HepG2 (cell line): ENCODE data around the gene ATOH7. TPM values are rescaled to one million over a fixed set of nuclear protein-coding genes. Genes with fewer than 3 reads are reported as not detected.

Source experiments
- HOXA9 ChIP-seq: sonication (generic); formaldehyde crosslinking; IDR thresholded peaks from 2 replicates; pipeline ENCODE4 v1.8.1; 2022; ENCODE audit warnings: missing genetic modification reagents, mild to moderate bottlenecking, moderate library complexity, borderline replicate concordance
- NFAT5 ChIP-seq: sonication (generic); formaldehyde crosslinking; IDR thresholded peaks from 2 replicates; pipeline ENCODE4 v1.4.0; 2020; ENCODE audit warnings: missing genetic modification reagents
- ZBTB40 ChIP-seq, 2 experiments: fragments of 450-650 bp in 1 of 2; sonication (generic) in 1 of 2; formaldehyde crosslinking in 1 of 2; IDR thresholded peaks; 2 replicates each; pipeline versions ENCODE4 v1.6.1 to v1.8.0; 2016 to 2022; ENCODE audit warnings: antibody characterized with exemption in 1 of 2, mild to moderate bottlenecking in 1 of 2, missing genetic modification reagents in 1 of 2
- ZFY ChIP-seq: sonication (generic); formaldehyde crosslinking; IDR thresholded peaks from 2 replicates; pipeline ENCODE4 v1.4.0; 2020; ENCODE audit warnings: missing genetic modification reagents
- ZMAT3 ChIP-seq: sonication (generic); formaldehyde crosslinking; conservative IDR thresholded peaks from 2 replicates; pipeline ENCODE4 v1.7.0; 2021; ENCODE audit warnings: missing genetic modification reagents
- ZNF224 ChIP-seq: sonication (generic); formaldehyde crosslinking; IDR thresholded peaks from 2 replicates; pipeline ENCODE4 v1.5.0; 2020; ENCODE audit warnings: mild to moderate bottlenecking, missing genetic modification reagents
- ZNF704 ChIP-seq: sonication (generic); formaldehyde crosslinking; IDR thresholded peaks from 2 replicates; pipeline ENCODE4 v1.8.1; 2023; ENCODE audit warnings: mild to moderate bottlenecking, inconsistent platforms, moderate library complexity, missing genetic modification reagents, borderline replicate concordance
- ZNF749 ChIP-seq: sonication (generic); formaldehyde crosslinking; IDR thresholded peaks from 2 replicates; pipeline ENCODE4 v1.8.0; 2022; ENCODE audit warnings: mild to moderate bottlenecking, missing genetic modification reagents, moderate library complexity, borderline replicate concordance
- ZNF883 ChIP-seq: sonication (generic); formaldehyde crosslinking; IDR thresholded peaks from 2 replicates; pipeline ENCODE4 v1.5.1; 2020; ENCODE audit warnings: mild to moderate bottlenecking, missing genetic modification reagents; ENCODE audit errors: not compliant biosample characterization
- ZSCAN5A ChIP-seq: sonication (generic); formaldehyde crosslinking; IDR thresholded peaks from 2 replicates; pipeline ENCODE4 v1.8.0; 2022; ENCODE audit warnings: mild to moderate bottlenecking, missing genetic modification reagents, borderline replicate concordance
- polyA plus RNA-seq, 8 experiments: library from polyadenylated mRNA; depleted of rRNA in 3 of 8; stranded (reverse) in 7 of 8; unstranded in 1 of 8; fragments of >200 nt; fragmentation: Illumina TruSeq in 4 of 8; extraction: Trizol in 4 of 8; gene quantifications; 2 replicates each; pipeline versions ENCODE4 v1.2.1 to v1.2.3, GENCODE V29; 2011 to 2016; ENCODE audit warnings: low read depth in 4 of 8, missing spikeins in 1 of 8, mixed read lengths in 1 of 8; ENCODE audit not compliant: insufficient read depth in 1 of 8
- total RNA-seq, 5 experiments: library from RNA; depleted of rRNA; stranded (reverse); fragments of >200 nt; fragmentation: Illumina TruSeq; extraction: Trizol; gene quantifications; 2 replicates each; pipeline ENCODE4 v1.2.3, GENCODE V29; 2016; ENCODE audit warnings: low read depth in 1 of 5

The ATOH7 gene
- total and polyA plus RNA-seq, 2 of the 13 experiments (the other 11 are each of a cell fraction or from before 2014, with no cell fraction given): 0.07 to 0.11 TPM

- no peak for TF ChIP-seq ZBTB40 (IDR thresholded peaks at IDR 0.05)
- TF ChIP-seq ZBTB40 (CRISPR knock-in tag; IDR thresholded peaks at IDR 0.05): peak; percentile 73
- TF ChIP-seq ZFY (CRISPR knock-in tag): peak; percentile 68
- TF ChIP-seq HOXA9 (CRISPR knock-in tag): no peak
- TF ChIP-seq ZNF749 (CRISPR knock-in tag): peak; percentile 81; the same call in 1 of the 2 replicates
- peak; percentile 41 for TF ChIP-seq ZNF883
- TF ChIP-seq ZNF704: peak; percentile 62; the same call in 1 of the 2 replicates
- no peak for TF ChIP-seq ZSCAN5A
- TF ChIP-seq NFAT5 (CRISPR knock-in tag): peak; percentile 63; the same call in 1 of the 2 replicates
- peak; percentile 88 for TF ChIP-seq ZMAT3 (CRISPR knock-in tag)
- TF ChIP-seq ZNF224 (CRISPR knock-in tag): 0 out of 2 replicates have a peak, but pooled peaks have one; percentile 45
Measured at GRCh38 chr10:68231106-68231816, 652 bp downstream of the ATOH7 start (continued).
